Retinal pigment epithelial cell (primary cell): ENCODE measurements around the gene ATP11C.

Source experiments
- DNase-seq: peaks from one replicate; pipeline ENCODE4 v3.0.0-alpha.2; 2010; ENCODE audit warnings: low read depth
- H3K4me3 ChIP-seq: 2 replicates; pipeline ENCODE4 v1.5.1; 2011; ENCODE audit warnings: mild to moderate bottlenecking, low read length, control low read depth, moderate library complexity
- CTCF ChIP-seq: conservative IDR thresholded peaks from 2 replicates; pipeline ENCODE4 v1.5.1; 2011; ENCODE audit warnings: low read depth, low read length, control low read depth, inconsistent platforms

The ATP11C gene

GRCh38 chrX:139680356-139680755, 252.5 kb downstream of the ATP11C start:
- no peak overlapping the region for H3K4me3 ChIP-seq
- no peak for DNase-seq
- no peak for TF ChIP-seq CTCF
